HG02798 (cell line): Measurements from ENCODE around the gene HAX1.
"Not testable (repeated sequence)": the region's sequence is repeated elsewhere in the genome, so short reads cannot be mapped to it uniquely, and the experiment has no call there.

Experiments
- ATAC-seq: cut with Tn5 transposase; IDR thresholded peaks from one replicate; pipeline ENCODE4 v1.9.1; 2021; ENCODE audit warnings: mild to moderate bottlenecking; ENCODE audit not compliant: unreplicated experiment, poor library complexity

HAX1 gene

DNA sequence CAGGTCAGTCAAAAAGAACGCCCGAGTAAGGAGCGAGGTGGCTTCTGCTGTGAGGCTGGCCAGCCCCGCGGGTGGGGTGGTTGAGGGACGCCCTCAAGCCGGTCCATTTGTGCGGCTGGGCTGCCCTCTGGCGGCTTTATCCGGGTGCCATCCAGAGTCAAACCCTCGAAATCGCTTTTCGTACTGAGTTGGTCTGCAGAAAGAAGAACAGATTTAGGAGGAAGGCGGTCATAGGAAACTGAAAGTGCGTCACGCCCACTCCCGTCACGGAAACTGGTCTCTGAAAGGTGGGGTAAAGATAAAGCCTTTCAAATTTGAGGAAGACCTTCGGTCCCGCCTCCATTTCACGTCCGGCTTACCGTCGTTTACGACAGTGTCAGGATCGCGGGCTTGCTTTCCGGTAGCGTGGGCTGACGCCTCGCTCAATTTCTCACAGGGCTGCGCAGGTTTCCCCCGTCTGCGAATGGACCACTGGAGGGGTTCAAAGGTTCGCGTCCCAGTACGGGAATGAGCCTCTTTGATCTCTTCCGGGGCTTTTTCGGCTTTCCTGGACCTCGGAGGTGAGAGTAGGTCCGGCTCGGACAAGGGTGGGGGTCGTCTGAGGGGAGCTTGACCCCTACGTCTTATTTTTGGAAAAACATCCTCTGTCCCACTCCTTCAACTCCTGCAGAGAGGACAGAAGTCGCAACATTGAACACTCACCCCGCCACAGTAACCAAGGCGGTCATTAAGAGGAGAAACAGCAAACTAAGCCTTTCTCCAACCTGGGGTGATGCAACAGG is at the start of gene HAX1:
HAX1 (plus strand) TSS at position 413 of the 782 bp plus-strand sequence; CDS start at position 508, 95 bp downstream.
- ATAC-seq: peak; percentile 90

DNA sequence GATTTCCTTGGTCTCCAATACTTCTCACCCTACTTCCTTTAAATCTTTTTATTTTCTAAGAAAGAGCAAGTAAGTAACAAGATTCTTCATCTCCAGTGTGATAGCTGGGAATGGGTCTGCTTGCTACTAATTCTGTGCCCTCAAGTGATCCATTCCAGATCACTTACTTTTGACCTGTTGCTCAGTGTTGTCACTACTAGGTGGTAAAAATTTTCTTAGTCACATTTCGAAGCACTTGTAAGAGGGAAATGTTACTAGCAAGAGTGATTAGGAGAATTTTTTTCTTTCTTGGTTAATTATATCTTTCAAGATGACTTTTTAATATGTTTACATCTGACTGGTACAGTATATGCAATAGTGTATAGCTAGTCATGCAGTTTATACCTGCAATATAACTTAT is 49.5 kb upstream of the HAX1 start:
- no peak for ATAC-seq

DNA sequence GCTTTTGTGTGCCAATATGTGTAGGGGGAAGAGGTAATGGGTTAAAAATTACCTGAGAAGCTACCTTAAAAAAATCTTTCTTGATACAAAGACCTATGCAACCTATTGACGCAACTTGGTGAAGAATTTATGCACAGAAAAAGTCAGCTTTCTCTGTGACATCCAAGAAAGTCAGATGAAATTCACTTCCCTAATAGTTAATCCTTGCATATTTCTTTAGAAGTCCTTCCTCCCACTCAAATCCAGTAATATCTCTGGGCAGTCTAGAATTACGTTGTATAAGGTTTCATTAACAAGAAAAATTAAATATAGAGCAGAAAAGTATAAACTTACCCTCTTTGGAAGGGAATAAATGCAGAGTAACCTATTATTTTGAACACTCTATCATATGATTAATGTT is 48.8 kb upstream of the HAX1 start:
- no peak for ATAC-seq

DNA sequence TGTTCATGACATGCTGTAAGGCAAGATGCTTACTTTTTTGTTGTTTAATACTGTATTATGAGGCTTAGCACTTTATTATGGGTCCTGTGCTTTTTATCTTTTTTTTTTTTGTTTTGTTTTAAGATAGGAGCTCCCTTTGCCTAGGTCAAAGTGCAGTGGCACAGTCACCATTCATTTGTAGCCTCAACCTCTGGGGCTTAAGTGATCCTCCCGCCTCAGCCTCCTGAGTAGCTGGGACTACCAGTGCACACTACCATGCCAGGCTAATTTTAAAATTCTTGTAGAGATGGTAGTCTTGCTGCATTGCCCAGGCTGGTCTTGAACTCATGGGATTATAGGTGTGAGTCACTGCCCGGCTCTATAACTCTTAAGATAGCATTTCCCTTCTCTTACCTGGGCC is 47.1 kb upstream of the HAX1 start:
- ATAC-seq: no peak

DNA sequence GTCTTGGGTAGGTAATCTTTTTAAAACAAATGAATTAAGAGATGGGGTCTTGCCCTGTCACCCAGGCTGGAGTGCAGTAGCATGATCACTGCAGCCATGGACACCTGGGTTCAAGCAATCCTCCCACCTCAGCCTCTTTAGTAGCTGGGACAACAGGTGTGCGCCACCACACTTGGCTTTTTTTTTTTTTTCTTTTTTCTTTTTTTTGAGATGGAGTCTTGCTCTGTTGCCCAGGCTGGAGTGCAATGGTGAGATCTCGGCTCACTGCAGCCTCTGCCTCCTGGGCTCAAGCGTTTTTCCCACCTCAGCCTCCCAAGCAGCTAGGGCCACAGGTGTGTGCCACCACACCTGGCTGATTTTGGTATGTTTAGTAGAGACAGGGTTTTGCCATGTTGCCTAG is 41.3 kb upstream of the HAX1 start:
- not testable (repeated sequence) for ATAC-seq

DNA sequence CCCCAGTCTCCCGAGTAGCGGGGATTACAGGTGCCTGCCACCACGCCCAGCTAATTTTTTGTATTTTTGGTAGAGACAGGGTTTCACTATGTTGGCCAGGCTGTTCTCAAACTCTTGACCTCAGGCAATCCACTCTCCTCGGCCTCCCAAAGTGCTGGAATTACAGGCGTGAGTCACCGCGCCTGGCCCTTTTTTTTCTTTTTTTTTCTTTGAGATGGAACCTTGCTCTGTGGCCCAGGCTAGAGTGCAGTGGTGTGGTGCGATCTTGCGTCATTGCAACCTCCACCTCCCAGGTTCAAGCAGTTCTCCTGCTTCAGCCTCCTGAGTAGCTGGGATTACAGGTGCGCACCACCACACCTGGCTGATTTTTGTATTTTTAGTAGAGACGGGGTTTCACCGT is 39.3 kb upstream of the HAX1 start:
- ATAC-seq: not testable (repeated sequence)

DNA sequence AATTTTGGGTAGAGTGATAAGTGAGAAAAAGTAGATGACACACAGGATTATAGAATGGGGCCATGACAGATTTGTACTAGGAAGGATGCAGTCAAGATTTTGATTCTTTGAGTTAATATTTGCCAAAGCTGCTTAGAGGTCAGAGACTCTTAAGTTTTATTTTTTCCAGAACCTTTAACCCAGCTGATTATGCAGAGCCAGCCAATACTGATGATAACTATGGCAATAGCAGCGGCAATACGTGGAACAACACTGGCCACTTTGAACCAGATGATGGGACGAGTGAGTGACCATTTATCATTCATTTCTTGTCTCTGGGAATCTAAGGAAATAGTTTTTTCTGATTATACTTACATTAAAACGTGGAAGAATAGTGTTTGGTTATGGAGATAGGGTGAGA is 35.6 kb upstream of the HAX1 start:
- ATAC-seq: no peak

DNA sequence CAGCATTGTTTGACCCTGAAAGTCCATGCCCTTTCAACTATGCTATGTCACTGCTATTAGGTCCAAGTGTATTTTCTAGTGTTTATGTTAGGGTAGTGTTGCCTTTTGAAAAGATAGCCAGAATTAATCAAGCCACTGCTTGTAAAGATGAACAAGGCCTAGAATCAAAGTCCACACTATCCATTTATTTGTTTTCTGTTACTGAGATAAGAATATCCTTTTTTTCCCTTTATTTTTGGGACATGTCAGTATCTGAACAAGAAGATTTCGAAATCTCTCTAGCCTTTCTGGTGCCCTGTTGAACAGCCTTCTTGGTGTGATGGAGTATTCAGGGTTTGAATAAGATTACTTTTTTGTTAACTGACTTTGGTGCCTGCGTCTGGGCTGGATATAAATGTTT is 35.0 kb upstream of the HAX1 start:
- no peak for ATAC-seq

DNA sequence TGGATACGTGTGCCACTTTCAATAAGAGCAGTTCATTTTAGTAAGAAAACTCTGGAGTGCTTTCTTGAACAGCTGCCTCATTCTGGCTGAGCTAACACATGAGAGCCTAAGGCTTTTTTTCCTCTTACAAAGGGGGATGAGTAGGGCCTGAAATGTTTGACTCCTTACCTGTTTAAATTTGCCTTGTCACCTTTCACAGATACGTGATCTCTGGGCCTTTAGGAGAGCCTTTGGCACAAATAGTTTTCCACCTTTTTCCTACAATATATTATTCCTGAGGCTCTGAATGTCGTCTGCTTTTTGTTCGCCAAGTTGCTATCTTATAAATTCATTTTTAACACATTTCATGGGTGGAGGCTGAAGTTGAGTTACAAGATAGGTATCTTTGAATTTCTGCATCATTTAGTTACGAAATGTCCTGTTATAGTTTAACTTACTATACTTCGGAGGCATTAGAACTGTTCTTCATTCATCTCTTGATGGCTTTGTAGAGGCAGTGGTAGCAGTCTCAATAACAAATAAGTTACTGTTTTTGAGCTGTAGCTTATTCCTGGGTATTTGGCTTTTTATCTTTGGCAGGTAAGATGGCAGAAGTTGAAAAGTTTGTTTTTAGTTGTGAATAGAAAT is 34.4 kb upstream of the HAX1 start:
- no peak for ATAC-seq

DNA sequence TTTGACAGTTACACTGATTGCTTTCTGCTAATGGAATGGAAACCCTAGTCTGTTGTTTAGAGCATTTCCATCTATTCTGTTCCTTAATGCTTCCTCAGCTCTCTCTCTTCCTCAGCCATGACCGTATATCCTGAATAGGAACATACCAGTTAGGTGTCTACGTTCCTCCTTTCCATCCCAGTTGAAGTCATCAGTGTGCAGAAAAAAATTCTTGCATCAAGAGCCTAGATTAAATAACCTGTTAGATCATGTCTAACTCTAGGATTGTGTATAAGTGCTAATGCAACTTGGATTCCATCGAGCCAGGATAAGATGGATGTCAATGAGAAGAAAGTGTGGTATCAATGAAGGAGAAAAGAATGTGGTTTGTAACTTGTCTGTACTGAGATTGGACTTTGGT is 32.9 kb upstream of the HAX1 start:
- no peak for ATAC-seq

DNA sequence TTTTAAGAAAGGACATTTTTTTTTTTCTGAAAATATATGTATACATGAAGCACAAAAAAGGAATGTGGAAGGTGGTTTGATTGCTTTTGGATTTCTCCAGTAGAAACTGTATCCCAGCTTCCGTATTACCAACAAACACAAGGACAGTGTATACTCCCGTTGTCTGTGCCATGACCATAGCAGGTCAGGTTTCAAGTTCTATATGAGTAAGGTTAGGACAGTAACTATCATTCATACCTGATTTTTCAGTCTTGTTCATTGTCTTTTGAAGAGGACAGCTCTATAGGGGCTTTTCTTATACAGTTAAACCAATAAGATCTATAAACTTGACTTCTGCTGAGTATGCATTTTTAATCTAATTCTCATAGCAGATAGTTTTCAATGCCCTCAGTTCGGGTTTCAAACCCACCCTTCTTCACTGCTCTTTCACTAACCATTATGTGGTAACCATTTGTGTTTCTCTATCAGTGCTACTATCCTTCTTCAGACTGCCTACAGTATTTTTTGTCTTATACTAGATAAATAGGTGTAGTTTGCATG is 32.1 kb upstream of the HAX1 start:
- no peak for ATAC-seq

DNA sequence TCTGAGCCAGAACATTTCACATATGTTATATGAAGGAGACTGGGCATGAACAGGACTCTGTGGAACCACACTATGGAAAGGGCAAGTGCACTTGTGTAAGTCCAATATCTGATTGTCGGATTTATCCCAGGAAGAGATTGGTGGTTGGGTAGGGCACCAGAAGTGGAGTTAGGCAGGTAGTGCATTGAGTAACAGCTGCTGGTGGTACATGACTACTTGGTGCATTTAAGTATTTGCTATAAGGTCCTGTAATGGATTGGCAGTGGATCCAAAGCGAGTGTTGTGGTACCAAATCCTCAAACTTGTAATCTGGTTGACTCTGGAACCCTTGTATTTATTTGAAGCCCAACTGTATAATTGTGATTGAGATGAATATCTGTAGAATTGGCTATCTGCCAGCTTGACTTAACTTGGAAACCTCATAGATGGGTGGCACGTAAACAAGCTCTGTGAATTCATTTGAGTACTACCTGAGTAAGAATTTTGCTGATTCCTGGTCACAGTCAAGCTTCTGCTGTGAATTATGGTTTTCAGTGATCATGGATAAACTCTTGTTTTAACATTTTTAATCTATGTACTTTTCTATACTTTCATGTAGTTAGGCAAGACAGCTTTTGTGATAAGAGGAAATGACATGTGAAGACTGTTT is 30.6 kb upstream of the HAX1 start:
- no peak for ATAC-seq

DNA sequence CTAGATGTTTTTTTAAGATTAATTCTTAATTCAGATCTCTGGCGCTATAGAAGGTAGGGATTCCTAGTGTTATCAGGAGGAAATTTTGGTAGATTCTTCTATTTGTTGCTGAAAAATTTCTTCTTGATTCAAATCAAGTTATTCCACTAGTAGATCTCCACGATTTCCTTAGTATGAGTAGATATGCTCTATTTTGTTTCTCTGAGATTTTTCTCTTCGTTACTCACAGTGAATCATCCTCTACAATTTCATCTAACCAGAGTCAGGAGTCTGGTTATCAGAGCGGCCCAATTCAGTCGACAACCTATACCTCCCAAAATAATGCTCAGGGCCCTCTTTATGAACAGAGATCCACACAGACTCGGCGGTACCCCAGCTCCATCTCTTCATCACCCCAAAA is 18.8 kb upstream of the HAX1 start:
- no peak for ATAC-seq

DNA sequence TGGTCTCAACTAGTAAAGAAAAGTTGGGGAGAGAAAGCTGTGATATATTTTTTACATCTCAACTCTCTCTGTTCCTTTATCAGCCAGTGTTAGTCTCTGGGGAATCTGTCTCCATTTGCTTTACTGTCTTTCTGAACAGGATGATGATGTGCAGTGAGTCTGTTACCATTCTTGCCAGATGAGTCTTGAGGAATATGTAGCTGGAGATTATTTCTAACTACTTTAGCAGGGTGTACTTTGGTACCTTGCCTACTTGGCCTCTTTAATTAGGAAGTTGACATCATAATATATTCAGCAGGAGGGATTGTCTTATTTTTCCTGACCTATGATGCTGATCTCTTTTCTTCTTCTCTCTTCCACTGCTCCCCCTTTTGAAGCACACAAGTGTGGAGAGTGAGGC is 15.7 kb upstream of the HAX1 start:
- ATAC-seq: no peak

DNA sequence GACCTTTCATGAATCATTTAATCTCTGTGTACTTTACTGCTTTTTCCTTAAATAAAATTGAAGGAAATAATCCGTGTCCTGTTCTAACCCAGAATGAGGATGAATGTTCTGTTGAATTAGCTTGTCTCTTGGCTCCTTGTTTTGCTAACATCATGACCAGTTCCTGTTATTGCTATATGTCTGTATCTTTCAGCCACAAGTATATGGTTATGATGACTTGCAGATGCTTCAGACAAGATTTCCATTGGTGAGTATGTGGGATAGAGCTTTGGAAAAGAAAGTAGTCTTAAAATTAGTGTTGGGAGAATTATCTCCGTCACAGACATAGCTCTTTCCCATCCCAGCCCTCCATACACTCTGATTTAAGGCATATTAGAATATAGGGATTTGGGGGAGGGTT is 13.6 kb upstream of the HAX1 start:
- ATAC-seq: no peak

DNA sequence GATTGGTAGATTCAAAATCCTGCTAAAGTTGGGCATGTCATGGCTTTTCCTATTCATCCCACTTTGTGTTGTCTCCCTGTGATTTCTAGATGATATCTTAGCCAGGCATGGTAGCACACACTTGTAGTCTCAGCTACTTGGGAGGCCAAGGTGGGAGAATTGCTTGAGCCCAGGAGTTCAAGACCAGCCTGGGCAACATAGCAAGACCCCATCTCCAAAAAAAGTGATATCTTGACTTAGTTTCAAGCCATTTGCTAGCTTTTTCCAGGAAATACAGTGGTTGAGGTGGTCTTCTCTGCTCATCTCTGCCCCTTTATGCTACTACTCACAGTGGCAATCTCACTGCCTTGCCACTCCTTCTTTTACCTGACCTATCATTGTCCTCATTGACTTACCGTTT is 12.3 kb upstream of the HAX1 start:
- no peak for ATAC-seq

DNA sequence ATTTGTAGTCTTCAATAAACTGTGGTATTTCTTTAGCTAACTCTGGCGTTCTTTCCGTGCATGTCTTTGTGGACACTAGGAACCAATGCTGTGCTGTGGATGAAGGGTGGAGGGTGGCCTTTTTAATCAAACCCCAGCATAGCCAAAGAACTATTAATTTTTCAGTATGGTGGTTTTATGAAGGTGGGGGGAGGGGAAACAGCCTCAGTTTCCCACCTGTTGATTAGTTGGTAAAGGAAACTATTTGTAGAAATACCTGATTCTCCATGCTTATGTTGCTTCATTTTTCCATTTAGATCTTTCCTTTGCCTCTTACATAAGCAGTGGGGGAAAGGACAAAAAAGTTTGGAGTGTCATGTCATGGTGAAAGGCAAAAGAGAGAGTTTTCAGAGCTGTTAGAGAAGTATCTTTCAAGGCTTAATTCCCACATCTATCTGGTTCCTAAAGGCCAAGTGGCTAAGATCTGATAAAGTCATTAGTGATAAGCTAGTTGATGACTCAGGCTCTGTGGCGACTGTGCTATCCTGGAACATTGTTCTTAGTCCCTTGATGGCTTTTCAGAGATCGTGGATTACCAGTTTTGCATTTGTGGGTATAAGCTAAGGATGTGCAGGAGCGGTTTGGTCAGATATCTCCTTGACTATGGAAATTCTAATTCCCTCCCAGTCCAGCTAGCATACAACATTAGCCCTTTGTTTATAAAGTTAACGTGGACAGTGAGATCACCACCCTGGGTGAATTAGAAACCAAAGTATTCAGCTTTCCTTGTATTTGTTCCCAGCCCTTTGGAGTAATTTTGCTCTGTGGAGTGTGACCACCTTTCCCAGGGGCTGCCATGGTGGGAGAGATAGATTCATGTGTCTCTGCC is 8.7 kb upstream of the HAX1 start:
- no peak for ATAC-seq

DNA sequence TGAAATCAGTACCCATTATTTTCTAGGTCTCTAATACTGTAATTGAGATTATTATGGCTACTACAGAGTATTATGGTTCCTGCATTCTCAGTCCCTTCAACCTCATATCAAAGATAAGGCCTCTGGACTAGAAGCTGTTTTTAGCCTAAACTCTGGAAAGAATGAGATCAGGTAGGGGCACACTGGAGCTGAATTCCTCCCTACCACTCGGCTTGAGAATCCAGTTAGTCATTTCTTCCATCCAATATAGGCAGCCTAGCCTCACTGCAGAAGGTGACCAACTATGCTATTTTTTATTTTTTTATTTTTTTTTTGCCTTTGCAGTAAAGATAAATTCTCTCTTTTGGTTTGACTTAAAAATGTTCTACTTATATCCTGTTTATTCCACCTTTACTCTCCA is 8.0 kb upstream of the HAX1 start:
- no peak for ATAC-seq

DNA sequence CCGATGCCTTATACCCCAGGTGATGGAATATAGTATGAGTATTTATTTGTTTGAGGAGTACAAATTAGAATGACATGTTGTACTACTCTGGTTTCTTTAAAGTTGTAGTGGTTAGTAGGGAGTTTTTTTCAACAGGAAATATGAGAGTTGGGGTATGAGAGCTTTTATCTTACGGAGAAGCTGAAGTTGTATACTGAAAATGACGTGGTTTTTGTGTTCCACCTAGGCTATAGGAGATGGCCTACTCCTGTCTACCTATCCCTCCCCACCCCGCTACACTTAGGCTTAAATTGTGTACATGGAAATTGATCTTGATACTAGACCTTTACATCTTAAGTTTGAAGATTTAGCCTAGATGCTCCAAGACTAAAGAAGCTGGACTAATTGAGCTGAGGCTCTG is 6.8 kb upstream of the HAX1 start:
- ATAC-seq: no peak

DNA sequence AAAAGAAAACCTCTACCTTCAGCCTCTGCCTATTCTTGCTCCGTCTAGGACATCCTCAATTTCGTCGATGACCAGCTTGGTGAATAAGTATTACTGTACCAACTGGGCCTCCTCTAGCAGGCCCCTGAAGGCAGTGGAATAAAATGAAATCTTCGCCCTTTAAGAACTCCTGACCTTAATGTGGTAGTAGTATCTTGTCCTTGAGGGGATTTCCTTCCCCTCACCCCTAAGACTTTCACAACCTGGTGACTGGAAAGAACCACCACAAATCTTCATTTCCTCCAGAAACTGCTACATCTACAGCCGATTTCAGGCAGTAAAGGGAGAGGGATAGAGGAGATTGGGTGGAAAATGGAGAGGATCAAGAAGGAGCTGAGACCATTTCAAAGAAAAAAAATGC is 1.6 kb upstream of the HAX1 start:
- ATAC-seq: no peak
